Measurements from ENCODE around the gene SERPINE1.

SERPINE1 gene

GRCh38 chr7:101151908-101152651 is 25.2 kb downstream of the SERPINE1 start:
- FAIRE-seq, result no peak

DNA sequence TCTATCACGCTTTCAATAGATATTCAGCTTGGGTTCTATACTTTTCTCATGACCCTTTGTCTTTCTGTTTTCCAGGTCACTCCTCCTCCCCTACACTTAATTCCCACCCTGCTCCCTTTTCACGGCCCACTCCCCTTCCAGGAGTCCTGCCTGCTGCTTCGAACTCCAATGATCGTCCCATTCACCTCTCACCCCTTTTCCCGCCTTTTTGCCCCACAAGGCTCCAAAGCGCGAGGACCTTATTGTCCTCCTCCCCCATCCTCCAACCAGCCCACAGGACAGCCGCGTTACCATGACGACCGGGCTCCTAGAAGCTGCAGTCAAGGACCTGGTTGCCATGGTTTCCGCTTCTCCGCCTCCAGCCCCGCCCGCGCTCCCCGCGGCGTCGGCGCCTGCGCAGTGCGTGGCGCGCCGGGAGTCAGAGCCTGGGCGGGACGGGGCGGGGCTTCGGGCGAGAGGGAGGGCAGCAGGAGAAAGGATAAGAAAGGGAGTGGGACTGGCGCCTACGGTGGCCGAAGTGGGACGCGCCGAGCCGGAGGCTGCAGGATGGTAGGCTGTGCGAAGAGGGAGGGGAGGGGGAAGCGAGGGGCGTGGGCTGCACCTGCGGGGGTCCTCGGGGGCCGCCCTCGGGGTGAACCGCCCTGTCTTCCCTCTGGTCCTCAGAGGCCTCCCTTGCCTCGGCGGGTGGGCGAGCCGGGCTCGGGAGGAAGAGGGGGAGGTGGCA is 27.2 kb downstream of the SERPINE1 start, which contains the start of gene AP1S1:
AP1S1 (plus strand) TSS at position 508 of the 724 bp plus-strand sequence; CDS start at position 547, 39 bp downstream.
- no peak for FAIRE-seq

More at GRCh38 chr7:101151908-101152651, 25.2 kb downstream of the SERPINE1 start:
- no peak for DNase-seq (ENCODE audit: low spot score)

GRCh38 chr7:101154693-101155102 is 27.8 kb downstream of the SERPINE1 start:
- DNase-seq (ENCODE audit: low spot score) (no peak), FAIRE-seq (no peak)

More for the DNA sequence above, 27.2 kb downstream of the SERPINE1 start, which contains the start of gene AP1S1:
- peak; percentile 95 for DNase-seq (ENCODE audit: low spot score)

GRCh38 chr7:101155303-101155702 is 28.4 kb downstream of the SERPINE1 start:
- DNase-seq (ENCODE audit: low spot score) (no peak), FAIRE-seq (no peak)

- FAIRE-seq, result no peak
- no peak for DNase-seq (ENCODE audit: low spot score)
Measured at GRCh38 chr7:101156277-101156676, 29.4 kb downstream of the SERPINE1 start.

DNA sequence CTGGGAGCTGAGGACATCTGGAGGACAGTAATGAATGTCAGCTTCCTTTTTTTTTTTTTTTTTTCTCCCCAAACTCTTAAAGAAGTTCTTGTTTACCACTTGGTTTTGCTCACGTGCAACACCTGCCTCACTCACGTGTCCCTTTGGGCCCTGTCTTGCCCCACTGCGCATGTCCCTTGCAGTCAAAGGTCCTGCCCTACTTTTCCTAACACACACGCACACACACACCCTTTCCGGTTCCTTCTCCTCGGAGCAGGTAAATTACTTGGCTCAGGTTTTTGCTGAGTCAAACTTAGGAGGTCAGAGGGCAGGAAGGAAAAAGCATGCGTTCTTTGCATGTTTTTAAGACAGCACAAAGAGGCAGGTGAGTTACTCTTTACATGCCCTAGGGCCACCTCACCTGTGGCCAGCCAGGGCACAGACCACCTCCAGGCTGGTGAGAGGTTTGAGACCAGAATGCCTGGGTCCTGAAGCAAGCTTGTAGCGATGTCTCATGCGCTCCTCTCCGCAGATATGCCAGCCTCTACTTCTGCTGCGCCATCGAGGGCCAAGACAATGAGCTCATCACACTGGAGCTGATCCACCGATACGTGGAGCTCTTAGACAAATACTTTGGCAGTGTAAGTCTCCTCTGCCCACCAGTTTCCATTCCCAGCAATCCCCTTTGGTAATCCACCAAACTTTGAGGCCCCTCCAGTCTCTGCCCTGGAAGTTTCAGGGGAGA is 30.1 kb downstream of the SERPINE1 start:
- DNase-seq (ENCODE audit: low spot score) (no peak), FAIRE-seq (no peak)

DNA sequence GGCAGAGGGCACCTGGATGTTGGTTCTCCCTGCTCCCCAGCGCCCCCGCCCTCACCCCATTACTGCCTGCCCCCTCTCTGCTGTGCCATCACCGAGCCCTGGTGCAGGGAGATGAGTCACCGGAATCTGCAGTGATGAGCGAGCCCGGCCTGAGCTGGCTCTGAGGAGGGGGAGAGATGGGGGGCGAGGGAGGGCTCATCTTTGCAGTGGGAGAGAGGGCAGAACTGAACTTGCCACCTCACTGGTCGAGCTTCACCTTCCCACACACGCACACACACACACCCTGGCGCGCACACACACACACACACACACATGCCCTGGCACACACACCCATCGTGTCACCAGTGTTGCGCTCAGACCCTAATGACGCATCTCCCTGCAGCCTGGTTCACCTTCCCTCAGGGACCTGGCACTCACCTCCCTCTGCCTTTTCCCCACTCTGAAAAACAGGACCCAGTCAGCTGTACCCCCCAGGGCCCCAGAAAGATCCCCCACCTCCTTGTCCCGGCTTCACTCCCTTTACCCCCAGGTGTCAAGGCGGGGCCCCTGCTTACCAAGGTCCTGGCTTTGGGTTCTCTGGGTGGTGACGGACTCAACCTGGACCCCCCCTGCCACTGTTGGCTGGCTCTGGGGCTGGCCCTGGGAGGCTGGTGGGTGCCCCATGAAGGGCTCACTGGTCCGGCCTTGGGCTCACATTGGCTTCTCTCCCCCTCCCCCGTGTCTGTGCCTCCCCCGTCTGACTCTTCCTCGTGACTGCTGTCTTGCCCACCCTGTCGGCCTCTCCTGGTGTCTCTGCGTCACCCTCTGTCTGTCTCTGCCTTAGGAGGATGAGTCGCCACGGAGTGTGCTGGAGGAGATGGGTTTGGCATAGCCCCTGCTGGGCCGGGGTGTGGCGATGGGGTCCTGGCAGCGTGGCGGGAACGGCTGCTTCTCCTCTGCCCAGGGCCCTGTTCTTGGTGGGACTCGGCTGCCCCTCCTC is 33.1 kb downstream of the SERPINE1 start:
- DNase-seq (ENCODE audit: low spot score), result peak; percentile 80
- FAIRE-seq, result no peak

DNA sequence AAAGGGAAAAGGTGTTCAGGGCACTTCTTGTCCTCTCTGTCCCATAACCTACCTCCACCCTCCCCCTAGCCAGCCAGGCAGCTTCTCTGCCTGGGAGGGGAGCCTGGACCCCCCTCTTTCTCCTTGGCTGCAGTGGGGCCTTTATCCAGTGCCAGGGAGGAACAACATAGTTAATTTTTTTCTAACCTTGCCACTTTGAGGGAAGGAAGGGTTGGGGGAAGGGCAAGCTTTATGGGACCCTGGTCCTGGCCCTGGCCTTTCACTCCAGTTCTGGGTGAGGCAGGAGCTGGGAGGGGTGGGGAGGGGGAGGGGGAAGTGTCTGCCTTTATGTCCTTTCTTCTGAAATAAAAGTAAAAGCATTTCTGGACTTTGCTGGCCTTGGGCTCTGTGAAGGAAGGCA is 34.0 kb downstream of the SERPINE1 start:
- DNase-seq (ENCODE audit: low spot score), result no peak
- FAIRE-seq, result no peak

GRCh38 chr7:101161692-101162471 is 35.0 kb downstream of the SERPINE1 start:
- FAIRE-seq (no peak), DNase-seq (ENCODE audit: low spot score) (no peak)

GRCh38 chr7:101162551-101163278 is 35.8 kb downstream of the SERPINE1 start:
- DNase-seq (ENCODE audit: low spot score), result peak; percentile 56
- no peak for FAIRE-seq

- FAIRE-seq, result no peak
- peak; percentile 63 for DNase-seq (ENCODE audit: low spot score)
Measured at GRCh38 chr7:101163279-101164070, 36.6 kb downstream of the SERPINE1 start.

DNA sequence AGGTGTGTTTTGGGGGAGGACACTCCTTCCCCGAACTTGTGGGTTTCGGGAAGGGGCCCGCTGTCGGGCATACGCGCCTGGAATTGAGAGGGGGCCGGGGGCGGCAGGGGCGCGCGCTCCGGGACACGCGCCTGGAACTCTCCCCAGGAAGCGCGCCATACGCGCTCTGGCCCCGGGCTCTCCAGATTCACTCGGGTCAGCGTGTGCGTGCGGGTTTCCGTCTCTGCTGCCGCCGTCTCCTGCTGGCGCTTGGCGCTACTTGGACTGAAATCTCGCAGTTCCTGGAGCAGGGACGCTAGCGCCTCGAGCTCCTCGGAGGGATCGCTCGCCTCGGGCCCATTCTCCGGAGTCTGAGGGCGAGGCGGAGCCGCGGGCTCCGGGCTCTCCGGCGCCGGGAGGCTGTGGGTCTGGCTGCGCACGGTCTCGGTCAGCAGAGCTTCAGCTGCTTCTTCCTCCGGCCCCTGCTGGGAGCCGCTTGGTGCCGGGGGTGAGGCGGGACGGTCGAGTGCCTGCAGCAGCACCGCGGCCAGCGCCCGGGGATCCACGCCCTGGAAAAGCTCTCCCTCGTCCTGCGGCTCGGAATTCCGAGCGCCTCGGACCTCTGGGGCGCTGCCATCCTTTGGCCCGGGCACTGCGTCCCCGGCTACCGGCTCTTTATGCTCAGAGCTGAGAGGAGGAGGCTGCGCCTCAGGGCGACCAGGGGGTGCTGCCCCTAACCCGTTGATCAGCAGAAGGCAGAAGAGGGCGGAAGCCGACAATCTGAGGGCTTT is 37.4 kb downstream of the SERPINE1 start:
- DNase-seq (ENCODE audit: low spot score), result peak; percentile 23
- FAIRE-seq, result no peak

GRCh38 chr7:101165075-101165957 is 38.4 kb downstream of the SERPINE1 start, which contains the start of gene VGF:
TSS of gene VGF (minus strand) at chr7:101165569. CDS start at chr7:101164843, 726 bp downstream.
- DNase-seq (ENCODE audit: low spot score), result peak; percentile 80
- FAIRE-seq, result no peak

GRCh38 chr7:101165958-101166647 is 39.2 kb downstream of the SERPINE1 start:
- FAIRE-seq (no peak), DNase-seq (ENCODE audit: low spot score) (no peak)

- FAIRE-seq, result no peak
- DNase-seq (ENCODE audit: low spot score), result no peak
Measured at GRCh38 chr7:101166648-101166908, 39.7 kb downstream of the SERPINE1 start.
